HG03378 (cell line): ENCODE results near the gene PLCB2.

ENCODE experiments used
- ATAC-seq: cut with Tn5 transposase; IDR thresholded peaks from one replicate; pipeline ENCODE4 v1.9.1; 2021; ENCODE audit warnings: mild to moderate bottlenecking, moderate library complexity; ENCODE audit not compliant: unreplicated experiment

The PLCB2 gene

DNA sequence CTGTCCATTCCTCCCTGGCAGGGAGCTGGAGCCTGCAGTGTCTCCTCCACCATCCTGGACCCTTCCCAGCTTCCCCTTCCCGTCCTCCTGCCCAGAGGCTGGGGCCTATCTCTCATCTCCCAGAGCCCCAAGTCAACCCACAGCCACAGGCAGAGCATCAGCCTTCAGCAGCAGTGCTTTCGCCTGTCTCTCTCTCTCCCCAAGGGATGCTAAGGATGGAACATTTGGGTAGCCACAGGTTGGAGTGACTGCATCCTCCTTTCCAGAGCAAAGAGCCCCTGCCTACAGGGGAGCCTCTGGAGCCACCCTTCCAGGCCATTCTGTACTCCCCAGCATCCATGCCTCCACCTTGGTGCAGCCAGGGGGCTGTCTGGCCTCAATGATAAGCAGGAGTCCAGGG, 4.2 kb downstream of the PLCB2 start:
- no peak for ATAC-seq

DNA sequence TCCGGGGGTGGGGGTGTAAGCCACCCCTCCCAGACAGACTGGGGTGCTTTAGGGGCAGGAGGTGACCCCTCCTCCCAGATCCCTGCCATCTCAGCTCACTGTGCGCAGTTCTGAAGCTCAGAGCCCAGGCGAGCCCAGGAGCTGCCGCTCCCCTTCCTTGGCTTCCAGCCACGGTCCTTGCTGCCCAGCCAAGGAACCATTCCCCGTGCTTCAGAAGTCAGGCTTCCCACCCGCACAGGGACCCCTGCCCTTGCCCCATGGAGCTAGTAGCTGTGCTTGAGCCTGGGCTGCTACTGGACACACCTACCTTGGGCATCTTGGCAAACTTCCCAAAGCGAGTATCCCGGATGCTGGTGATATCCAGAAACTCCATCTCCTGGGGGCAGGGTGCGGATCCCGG, 4.8 kb downstream of the PLCB2 start:
- ATAC-seq, result no peak

DNA sequence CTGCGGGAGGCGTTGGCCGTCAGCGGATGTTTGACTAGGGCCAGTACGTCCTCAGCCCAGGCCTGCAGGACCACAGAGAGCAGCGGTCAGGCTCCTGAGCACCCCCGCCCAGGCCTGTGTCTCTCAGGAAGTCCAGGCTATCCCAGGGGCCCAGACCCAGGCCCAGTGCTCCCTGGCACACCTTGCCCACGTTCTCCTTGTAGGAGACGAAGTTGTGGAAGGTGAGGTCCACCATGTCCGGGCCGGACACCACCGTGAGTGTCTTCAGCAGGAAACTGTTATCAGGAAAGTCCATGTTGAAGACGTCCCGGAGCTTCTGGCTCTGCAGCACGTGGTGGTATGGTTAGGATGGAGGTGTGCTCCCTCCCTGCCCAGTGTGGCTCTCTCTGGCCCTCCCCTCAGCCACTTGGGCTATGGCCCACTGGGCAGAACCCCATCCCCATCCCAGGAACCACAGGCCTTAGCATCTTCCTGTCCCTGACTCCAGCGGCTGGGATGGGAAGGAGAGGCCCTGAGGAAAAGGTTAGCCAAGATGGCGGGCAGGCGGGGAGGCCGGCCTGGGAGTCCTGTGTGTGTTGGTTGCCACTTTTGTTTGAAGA, 5.3 kb downstream of the PLCB2 start:
- no peak for ATAC-seq

DNA sequence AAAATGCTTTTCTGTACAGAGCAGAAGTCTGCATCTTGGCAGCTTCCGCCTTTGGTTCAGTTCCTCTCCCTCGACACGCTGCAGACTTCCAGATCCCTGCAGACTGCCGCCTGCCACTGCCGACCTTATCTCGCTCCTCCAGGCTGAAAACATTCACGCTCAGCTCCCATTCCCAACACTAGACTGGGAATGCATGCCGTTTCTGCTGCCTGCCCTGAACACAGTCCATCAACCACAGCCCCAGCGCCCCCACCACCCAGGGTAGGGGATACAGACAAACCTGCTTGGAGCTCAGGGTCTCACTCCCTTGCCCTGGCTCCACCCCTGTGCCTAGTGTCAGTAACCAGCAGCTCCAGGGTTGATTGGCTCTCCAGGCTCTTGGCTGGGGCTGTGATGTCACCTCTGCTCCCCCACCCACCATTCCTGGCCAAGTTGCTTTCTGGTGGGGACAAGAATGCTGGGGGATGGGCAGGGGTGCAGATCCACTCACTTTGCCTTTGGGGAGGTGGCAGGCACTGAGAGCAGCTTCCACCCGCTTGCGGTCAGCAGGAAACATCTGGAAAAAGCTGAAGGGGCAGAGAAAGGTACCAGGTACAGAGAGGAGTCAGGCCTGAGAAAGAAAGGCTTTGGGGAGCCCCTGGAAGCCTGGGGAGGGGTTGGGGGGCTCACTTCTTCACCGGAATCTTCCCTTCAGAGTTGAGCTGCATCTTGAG, 6.1 kb downstream of the PLCB2 start:
- no peak for ATAC-seq

DNA sequence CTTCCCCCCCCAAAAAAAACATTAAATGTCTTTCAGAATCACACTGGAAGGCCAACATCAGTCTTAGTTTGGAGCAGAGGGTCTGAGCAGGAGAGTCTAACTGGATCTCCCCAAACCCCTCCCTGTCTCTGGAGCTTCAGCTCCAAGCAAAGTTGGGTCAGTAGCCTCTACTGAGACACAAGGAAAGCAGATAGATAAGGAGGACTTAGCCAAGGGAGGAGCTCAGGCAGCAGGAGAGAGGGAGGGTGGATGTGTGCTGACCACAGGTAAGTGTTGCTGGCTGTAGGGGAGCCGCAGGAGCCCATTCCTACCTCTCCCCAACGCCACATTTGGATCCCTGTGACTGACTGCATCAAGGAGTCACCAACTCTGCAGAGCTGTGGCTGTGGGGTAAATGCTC, 7.0 kb downstream of the PLCB2 start:
- ATAC-seq, result no peak

DNA sequence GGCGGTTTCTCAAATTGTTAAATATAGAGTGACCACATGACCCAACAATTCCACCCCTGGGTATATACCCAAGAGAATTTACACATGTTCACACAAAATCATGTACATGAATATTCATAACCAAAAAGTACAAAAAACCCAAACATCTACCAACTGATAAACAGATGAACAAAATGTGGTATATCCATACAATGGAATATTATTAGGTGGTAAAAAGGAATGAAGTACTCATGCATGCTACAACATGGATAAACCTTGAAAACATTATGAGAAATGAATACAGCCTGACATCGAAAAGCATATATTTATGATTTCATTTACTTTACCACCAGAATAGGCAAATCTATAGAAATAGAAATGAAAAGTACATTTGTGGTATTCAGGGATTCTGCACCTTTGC, 7.4 kb downstream of the PLCB2 start:
- no peak for ATAC-seq

DNA sequence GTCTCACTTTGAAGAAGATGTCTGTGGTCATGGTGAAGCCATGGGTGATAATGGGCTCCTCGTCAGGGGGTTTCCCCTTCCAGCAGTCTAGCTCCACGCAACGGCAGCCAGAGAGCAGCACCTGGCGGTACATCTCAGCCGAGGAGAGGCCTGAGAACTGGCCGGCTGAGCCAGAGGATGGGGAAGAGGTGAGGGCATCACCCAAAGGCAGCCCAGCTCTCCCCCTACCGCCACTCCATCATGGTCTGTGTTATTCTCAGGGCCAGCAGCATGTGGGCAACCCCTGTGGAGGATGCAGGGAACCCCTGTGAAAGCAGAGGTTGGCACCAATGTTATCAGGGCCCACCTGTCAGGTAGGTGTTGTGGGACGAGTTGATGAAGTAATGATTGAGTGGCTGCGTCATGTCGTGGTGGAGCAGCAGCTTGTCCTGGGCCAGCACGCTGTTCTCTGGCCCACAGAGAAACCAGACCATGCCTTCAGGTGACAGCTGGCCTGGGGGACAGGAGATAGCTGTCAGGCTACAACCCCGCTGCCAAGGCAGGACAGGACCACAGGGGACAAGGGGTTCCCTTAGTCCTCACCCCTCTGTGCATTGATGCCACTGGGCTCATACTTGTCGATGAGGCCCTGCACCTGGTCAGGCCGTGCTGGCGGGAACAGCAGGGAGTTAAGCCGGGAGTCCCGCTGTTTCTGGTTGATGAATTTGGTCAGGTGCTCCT, 9.4 kb downstream of the PLCB2 start:
- ATAC-seq, result no peak

DNA sequence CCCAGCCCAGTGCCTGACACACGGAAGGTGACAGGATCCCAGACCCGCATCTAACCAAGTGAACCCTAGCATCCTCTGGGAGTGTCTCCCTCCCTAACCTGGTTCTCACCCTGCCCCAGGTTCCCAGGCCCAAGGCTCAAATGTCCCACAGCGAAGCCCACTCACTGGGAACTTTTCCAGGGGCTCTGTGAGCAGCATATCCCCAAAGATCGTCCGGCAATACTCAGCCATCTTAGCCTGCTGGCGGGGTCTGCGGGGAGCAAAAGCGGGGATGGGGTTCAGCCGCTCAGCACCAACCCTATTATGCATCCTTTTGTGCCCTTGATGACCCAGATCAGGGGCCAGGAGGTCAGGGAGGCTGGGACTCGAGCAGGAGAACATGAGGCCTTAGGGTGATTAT, 10.4 kb downstream of the PLCB2 start:
- ATAC-seq, result no peak

DNA sequence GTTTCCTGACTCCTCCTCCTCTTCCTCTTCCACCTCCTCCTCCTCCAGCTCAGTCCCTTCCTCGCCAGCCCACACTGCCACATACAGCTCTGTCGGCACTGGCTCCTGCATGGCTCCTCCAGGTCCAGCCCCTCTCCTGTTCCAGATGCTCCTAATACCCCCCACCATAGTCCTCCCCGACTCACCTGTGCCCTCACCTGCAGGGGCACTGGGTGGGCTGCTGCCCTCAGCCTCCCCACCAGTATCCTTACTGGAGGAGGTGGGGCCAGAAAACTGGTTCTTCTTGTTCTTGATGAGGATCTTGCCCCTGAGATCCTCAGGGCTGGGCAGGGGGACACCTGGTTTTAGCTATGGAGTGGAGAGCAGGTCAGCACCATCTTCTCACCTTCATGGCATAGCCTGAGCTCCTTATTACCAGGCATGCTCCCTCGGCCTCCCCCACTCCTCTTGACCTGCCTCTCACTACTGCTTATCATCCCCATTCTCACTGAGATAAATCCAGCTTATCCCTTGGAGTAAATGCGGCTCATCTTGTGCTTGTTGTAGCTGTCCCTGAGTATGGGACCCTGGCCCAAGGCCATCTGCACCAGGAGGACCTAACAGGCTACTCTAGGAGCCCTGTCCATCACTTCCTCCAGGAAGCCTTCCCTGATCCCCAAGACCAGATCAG, 11.0 kb downstream of the PLCB2 start:
- no peak for ATAC-seq

DNA sequence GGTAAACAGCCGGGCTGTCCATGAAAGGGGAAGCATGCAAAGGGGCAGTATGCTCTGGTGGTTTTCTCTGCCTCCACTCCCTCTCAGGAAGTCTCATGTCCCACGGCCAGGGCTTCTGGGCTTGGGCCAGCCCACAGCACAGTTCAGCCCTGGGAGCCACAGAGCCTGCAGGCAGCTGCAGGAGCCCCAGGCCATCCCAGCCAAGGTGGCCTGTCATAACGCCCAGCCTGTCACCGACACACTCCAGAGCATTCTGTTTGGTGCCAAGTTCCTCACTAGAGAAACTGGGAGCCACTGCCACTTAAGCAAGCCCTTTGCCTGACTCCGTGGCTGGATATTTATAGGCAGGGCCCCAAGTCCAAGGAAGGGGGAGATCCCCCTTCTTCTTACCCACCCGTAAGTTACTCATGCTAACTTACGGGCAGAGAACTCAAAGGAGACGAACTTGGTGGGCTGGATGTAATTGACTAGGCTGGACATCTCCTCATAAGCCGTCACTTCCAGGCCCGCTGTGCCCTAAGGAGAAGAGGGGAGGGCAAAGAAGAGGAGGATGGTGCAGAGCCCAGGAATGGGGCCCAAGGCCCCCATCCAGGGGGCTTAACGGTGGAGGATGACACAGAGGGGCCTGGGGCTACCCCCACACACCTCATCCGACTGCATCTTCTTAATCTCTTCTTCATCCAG, 11.7 kb downstream of the PLCB2 start:
- ATAC-seq, result no peak

DNA sequence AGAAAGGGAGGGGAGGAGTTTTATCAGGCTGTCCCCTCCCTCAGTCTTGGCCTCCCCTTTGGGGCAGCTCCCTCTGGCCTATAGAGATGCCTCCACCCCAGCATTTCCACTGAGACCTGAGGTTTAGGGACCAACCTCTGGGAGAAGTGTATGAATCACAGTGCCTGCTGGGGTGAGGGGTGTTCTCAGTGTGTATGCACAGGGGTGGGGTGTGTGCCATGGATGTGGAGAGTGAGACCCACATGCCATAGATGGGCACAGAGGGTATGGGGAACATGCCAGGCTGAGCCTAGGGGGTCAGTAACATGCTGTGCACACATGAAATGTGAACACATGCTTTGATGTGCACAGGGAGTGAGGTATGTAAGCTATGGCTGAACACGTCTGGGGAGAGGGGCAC, 12.4 kb downstream of the PLCB2 start:
- ATAC-seq, result no peak

DNA sequence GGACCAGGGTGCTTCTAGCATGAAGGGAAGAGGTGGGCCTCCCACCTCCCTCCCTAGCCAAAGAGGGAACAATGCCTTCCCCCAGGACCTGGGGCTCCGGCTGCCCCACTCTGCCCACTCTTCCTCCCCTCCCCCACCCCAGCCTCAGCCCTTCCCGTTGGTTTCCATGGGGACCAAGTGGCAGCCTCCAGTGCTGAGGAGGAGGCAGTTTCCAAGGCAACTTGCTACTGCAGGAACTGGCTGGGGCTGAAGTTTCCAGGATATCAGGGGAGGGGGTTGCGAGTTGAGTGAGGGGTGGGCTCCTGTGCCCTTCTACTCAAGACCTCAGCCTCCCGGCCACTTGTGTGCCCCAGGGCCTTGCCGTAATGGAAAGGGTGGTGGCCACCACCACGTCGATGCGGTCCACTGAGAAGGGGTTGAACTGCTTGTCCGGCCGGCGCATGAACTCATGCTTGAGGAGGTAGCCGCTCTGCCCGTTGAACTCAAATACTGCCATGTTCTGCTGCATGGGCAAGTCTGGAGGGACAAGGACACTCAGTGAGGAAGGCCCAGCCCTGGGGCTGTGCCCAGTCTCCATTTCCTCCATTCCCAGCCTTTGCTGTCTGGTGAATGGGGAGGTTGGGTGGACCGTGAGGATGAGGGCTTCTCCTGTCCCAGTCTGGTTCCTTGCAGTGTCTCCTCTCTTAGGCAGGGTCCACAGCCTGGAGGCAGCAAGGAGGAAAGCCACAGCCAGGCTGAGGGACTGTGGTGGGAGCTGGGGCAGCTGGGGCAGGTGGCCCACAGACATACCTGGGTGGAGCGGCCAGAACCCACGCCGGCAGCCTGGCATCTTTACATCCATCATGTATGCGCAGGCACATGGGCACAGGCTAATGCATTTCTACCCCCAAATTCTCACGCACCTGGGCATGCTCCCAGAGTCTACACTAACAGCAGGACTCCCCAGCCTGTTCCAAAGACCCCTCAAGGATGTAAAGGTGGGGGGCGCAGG, 13.5 kb downstream of the PLCB2 start:
- ATAC-seq, result no peak

DNA sequence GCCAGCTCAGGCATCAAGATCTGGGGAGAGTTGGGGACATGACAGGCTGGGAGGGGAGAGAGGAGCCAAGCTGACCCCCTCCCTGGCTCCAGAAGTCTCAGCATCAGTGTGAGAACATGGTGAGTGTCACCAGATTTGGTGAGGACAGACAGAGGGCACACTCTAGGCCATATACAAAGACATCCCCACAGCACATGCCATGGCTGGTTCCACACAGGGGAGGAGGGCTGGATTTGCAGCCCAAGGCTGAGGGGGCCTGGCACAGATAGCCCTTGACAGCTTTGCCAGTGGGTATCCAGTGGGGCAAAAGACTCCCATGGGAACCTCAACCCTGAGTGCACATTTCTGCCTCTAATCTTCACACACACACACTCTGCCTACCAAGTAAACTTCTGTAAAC, 14.7 kb downstream of the PLCB2 start:
- ATAC-seq, result no peak

DNA sequence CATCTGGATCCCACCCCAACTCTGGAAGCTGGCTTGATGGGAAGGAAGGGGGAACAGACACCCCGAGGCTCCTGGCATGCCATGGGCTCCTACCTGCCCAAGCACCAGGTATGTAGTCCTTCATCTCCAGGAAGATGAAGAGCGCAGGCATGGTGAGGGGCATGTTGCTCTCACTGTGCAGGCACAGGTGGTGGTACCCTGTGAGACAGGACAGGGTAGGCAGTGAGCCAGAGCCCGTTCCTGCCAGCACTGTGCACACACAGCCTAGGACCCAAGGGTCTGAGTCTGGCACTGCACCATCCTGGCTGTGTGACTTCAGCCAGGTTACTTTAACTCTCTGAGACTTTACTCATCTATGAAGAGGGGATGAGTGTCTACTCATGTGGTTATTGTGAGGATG, 15.5 kb downstream of the PLCB2 start:
- no peak for ATAC-seq

DNA sequence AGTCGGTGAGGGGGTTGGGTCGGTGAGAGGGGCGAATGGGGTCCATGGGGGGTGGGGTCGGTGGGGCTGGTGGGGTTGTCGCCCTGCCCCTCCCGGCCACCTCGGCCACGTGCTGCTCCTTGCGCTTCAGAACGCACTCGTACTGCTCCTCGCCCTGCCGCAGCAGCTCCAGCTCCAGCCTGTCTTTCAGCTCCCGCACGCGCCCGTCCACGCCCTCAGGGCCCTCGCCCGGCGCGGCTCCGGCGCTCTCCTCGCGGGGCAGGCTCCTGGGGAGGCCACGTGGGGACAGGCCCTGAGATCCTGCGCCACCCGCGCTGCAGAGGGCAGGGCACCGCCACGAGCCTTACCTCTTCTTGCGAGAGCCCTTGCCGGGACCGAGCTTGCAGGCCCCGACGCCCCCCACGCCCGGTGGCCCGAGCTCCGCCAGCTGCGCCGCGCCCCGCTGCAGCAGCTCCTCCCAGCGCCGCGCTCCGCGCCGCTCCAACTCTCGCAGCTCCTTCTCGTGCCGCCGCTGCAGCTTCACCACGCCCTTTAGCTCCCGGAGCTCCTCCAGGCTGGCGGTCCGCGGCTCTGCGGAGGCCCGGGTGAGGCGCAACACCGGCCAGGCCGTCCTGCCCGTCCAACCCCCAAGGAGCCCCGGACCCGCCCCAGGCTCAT, 16.7 kb downstream of the PLCB2 start:
- ATAC-seq, result no peak

DNA sequence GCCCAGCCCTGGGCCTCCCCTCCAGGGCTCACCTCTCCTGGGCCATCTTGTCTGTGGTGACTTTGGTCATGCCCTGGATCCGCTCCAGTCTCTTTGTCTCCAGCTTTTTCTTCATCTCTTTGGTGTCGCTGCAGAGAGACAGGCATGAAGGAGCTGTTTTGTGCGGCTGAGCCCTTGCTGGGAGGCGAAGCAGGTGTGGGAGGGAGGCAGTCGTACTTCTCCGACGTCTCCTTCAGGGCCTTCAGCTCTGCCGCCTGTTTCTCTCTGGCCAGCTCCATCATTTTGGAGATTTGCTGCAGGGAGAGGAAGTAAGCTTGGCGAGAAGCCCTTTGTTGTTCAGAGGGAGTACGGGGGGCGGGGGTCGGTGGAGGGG, 17.2 kb downstream of the PLCB2 start:
- ATAC-seq, result no peak

DNA sequence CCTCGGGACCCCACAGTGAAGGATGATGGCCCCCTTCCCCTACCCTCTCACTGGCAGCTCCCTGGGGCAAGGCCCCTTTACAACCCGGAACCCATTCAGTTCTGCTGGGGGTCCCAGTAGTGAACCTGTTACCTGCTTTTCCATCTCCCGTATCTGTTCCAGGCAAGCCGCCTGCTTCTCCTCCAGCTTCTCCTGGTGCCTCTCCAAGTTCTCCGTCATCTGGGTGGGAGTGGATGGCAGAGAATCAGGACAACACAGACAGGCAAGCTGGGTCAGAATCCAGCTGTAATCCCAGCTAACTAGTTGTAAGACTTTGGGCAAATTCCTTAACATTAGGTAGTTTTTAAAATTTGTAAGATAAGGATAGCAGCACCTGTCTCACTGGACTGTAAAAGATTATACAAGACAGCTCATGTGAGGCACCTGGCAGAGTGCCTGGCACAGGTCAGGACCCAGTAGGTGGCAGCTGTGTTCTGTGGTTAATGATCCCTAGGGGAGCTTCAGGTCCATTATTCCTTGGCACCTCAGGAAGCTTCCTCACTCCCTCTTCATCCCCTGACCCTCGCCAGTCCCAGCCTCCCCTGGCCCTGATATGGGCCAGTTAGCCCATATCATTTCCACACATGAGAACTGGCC, 18.5 kb downstream of the PLCB2 start:
- ATAC-seq, result no peak

DNA sequence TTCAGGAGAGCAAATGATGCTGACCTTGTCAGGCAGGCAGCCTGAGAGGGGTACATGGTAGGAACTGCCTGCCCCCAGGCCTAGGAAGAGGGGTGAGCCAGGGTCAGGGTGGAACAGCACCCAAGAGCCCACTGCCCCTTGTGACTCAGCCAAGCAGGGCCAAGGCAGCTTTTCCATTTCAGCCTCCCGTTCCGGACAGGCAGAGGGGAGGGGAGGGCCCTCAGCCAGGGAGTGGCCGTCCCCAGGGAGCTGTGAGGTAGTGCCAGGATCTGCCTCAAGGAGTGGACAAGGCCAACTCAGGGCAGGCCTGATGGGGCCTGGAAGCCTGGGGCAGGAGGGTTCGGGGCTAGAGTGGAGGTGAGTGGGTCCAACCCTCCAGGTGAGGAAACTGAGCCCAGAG, 19.8 kb downstream of the PLCB2 start:
- ATAC-seq, result no peak

DNA sequence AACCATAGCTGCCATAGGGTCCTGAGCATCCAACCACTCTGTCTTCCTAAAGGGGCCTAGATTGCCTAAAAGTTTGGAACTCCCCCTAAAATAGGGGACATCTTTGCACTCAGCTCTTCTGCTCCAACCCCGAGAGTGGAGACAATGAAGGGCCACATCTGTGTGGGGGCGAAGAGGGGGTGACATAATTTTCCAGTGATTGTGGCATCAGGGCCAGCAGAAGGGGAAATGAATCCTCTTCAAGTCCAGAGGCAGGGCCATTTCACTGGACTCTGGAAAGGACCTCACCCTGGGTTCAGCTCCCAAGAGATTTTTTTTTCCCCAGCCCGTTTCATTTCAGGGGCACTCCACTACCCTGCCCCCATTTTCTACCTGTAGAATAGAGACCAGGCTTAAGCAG, 20.2 kb downstream of the PLCB2 start:
- ATAC-seq, result no peak
